ENCODE measurements around the gene CD81. TPM values are rescaled to one million over a fixed set of nuclear protein-coding genes. Genes with fewer than 3 reads are reported as not detected.

CD81 gene
- total RNA-seq, 1 experiment from 2014 or later = 296 TPM

DNA sequence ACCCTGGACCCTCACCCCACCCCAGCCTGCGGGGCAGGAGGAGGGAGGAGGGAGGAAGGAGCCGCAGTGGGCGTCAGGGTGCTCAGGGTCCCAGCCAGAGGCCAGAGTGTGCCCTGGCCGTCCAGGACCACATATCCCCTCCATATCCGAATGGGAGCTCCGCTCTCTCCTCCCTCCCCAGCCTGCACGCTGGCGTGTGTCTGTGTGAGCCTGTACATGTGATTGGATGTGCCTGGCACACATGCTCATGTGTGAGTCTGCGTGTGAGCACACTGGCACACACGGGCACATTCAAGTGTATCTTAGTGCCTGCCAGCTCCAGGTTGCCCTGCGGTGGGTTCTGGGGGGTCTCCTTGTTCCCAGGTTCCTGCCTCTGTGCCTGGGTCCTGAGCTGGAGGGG, 31.6 kb downstream of the CD81 start:
- Histone ChIP-seq H3K4me3 (replicated peaks in 1 of 2; ENCODE audit: low read depth in 1 of 2, low read length in 2 of 2) (no peak overlapping the region), H3K9ac (ENCODE audit: low read length) (no peak overlapping the region), H3K27me3 (ENCODE audit: insufficient read depth, low read length) (no peaks in the 10 kb centered on the region), H3K9me2 (ENCODE audit: insufficient read depth) (no peaks in the 10 kb centered on the region), H3K4me1 (ENCODE audit: control insufficient read depth in 1 of 2, insufficient read depth in 2 of 2, low read length in 2 of 2) (no peaks in the 10 kb centered on the region), H3K79me2 (ENCODE audit: insufficient read depth, low read length) (no peaks in the 10 kb centered on the region), H2AFZ (ENCODE audit: low read depth, low read length, poor library complexity, severe bottlenecking) (no peak overlapping the region), H4K20me1 (ENCODE audit: insufficient read depth) (no peaks in the 10 kb centered on the region), H3K27ac (ENCODE audit: low read depth, low read length) (no peak overlapping the region), H3K4me2 (ENCODE audit: low read length) (no peak overlapping the region), H3K36me3 (ENCODE audit: control insufficient read depth in 1 of 2, insufficient read depth in 2 of 2, low read length in 2 of 2) (no peaks in the 10 kb centered on the region), H3K9me3 (ENCODE audit: control insufficient read depth in 1 of 2, insufficient read depth in 1 of 2, low read depth in 1 of 2, low read length in 2 of 2) (no peaks in the 10 kb centered on the region)
- TF ChIP-seq SP1 (IDR thresholded peaks at IDR 0.05; ENCODE audit: low read depth) = no peak
- no peak for TF ChIP-seq EZH2 (IDR thresholded peaks at IDR 0.05)
- TF ChIP-seq, protein P1, sequence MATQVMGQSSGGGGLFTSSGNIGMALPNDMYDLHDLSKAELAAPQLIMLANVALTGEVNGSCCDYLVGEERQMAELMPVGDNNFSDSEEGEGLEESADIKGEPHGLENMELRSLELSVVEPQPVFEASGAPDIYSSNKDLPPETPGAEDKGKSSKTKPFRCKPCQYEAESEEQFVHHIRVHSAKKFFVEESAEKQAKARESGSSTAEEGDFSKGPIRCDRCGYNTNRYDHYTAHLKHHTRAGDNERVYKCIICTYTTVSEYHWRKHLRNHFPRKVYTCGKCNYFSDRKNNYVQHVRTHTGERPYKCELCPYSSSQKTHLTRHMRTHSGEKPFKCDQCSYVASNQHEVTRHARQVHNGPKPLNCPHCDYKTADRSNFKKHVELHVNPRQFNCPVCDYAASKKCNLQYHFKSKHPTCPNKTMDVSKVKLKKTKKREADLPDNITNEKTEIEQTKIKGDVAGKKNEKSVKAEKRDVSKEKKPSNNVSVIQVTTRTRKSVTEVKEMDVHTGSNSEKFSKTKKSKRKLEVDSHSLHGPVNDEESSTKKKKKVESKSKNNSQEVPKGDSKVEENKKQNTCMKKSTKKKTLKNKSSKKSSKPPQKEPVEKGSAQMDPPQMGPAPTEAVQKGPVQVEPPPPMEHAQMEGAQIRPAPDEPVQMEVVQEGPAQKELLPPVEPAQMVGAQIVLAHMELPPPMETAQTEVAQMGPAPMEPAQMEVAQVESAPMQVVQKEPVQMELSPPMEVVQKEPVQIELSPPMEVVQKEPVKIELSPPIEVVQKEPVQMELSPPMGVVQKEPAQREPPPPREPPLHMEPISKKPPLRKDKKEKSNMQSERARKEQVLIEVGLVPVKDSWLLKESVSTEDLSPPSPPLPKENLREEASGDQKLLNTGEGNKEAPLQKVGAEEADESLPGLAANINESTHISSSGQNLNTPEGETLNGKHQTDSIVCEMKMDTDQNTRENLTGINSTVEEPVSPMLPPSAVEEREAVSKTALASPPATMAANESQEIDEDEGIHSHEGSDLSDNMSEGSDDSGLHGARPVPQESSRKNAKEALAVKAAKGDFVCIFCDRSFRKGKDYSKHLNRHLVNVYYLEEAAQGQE (IDR thresholded peaks at IDR 0.05; ENCODE audit: low read depth) = no peak
- TF ChIP-seq, protein P2, sequence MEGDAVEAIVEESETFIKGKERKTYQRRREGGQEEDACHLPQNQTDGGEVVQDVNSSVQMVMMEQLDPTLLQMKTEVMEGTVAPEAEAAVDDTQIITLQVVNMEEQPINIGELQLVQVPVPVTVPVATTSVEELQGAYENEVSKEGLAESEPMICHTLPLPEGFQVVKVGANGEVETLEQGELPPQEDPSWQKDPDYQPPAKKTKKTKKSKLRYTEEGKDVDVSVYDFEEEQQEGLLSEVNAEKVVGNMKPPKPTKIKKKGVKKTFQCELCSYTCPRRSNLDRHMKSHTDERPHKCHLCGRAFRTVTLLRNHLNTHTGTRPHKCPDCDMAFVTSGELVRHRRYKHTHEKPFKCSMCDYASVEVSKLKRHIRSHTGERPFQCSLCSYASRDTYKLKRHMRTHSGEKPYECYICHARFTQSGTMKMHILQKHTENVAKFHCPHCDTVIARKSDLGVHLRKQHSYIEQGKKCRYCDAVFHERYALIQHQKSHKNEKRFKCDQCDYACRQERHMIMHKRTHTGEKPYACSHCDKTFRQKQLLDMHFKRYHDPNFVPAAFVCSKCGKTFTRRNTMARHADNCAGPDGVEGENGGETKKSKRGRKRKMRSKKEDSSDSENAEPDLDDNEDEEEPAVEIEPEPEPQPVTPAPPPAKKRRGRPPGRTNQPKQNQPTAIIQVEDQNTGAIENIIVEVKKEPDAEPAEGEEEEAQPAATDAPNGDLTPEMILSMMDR (IDR thresholded peaks at IDR 0.05 in 2 of 3, conservative IDR thresholded peaks at IDR 0.05 in 1 of 3; ENCODE audit: borderline replicate concordance in 1 of 3, insufficient read depth in 1 of 3, low read depth in 2 of 3, low read length in 2 of 3) = no peak
- TF ChIP-seq TCF7L2 (IDR thresholded peaks at IDR 0.05; ENCODE audit: borderline replicate concordance, extremely low read depth, insufficient read depth, insufficient read length) = no peak
- TF ChIP-seq JUND (IDR thresholded peaks at IDR 0.05) = no peak
- TF ChIP-seq, protein P3, sequence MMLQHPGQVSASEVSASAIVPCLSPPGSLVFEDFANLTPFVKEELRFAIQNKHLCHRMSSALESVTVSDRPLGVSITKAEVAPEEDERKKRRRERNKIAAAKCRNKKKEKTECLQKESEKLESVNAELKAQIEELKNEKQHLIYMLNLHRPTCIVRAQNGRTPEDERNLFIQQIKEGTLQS (IDR thresholded peaks at IDR 0.05) = no peak
- no peak for TF ChIP-seq RAD21 (IDR thresholded peaks at IDR 0.05; ENCODE audit: low read depth)
- TF ChIP-seq, protein P4, sequence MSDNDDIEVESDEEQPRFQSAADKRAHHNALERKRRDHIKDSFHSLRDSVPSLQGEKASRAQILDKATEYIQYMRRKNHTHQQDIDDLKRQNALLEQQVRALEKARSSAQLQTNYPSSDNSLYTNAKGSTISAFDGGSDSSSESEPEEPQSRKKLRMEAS (IDR thresholded peaks at IDR 0.05) = no peak
- TF ChIP-seq EGR1 (IDR thresholded peaks at IDR 0.05; ENCODE audit: low read depth) = no peak
- no peak for TF ChIP-seq ZNF274 (IDR thresholded peaks at IDR 0.05; ENCODE audit: low read depth, low read length)
- TF ChIP-seq, protein P5, sequence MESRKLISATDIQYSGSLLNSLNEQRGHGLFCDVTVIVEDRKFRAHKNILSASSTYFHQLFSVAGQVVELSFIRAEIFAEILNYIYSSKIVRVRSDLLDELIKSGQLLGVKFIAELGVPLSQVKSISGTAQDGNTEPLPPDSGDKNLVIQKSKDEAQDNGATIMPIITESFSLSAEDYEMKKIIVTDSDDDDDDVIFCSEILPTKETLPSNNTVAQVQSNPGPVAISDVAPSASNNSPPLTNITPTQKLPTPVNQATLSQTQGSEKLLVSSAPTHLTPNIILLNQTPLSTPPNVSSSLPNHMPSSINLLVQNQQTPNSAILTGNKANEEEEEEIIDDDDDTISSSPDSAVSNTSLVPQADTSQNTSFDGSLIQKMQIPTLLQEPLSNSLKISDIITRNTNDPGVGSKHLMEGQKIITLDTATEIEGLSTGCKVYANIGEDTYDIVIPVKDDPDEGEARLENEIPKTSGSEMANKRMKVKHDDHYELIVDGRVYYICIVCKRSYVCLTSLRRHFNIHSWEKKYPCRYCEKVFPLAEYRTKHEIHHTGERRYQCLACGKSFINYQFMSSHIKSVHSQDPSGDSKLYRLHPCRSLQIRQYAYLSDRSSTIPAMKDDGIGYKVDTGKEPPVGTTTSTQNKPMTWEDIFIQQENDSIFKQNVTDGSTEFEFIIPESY (IDR thresholded peaks at IDR 0.05; ENCODE audit: extremely low read depth, insufficient replicate concordance, low read length) = no peak
- TF ChIP-seq POLR2A (IDR thresholded peaks at IDR 0.05; ENCODE audit: borderline replicate concordance, extremely low read depth, insufficient read depth, insufficient read length) = no peak
- TF ChIP-seq POLR2AphosphoS5 (IDR thresholded peaks at IDR 0.05; ENCODE audit: low read depth, low read length) = no peak
- no peak for TF ChIP-seq SRF (IDR thresholded peaks at IDR 0.05; ENCODE audit: low read depth)
- TF ChIP-seq ZFX (IDR thresholded peaks at IDR 0.05) = no peak
- no peak for TF ChIP-seq SIN3A (IDR thresholded peaks at IDR 0.05; ENCODE audit: low read depth)
- no peak for TF ChIP-seq ELF1 (IDR thresholded peaks at IDR 0.05; ENCODE audit: borderline replicate concordance, low read depth)
- BruUV-seq (replicated peaks) = no TSS peak
- DNase-seq (ENCODE audit: low read depth, low spot score) (no peak), ATAC-seq (no peak)
- POLR2A ChIA-PET = no interaction called here
- intact Hi-C loops (cut with micrococcal nuclease) = no loop called here
- RAD21 ChIA-PET (ENCODE audit: low non-redundant PET in 1 of 2, low total read pairs in 2 of 2, uncharacterized antibody in 2 of 2, unreplicated experiment in 2 of 2) = no interaction called here
- CTCF ChIA-PET = interaction anchor here (1.2 kb wide), 1 partner anchor 11 kb away, joined by 5 read pairs; no protein-coding TSS in a partner anchor

Measured in HCT116 (cell line).